Tibial nerve (tissue), 4 donors: ENCODE measurements around the gene KLHDC3. TPM values are rescaled to one million over a fixed set of nuclear protein-coding genes. Genes with fewer than 3 reads are reported as not detected.

Experiments
- DNase-seq, 2 donors: peaks; one replicate each; pipeline ENCODE4 v3.0.0-alpha.2; 2019; ENCODE audit warnings: low spot score in 2 of 2
- H3K27ac ChIP-seq, 4 donors: fragments of 200-600 bp; sonication (generic) in 3 of 4; one replicate each; pipeline ENCODE4 v1.5.1; 2017 to 2019; ENCODE audit warnings: mild to moderate bottlenecking in 1 of 4
- H3K27me3 ChIP-seq, 2 donors: fragments of 200-600 bp; sonication (generic) in 1 of 2; one replicate each; pipeline versions ENCODE4 v1.5.1 to v1.6.0; 2017 to 2019
- H3K36me3 ChIP-seq, 3 donors: fragments of 200-600 bp; sonication (generic); one replicate each; pipeline ENCODE4 v1.5.1; 2018 to 2019
- H3K4me1 ChIP-seq, 4 donors: fragments of 200-600 bp; sonication (generic) in 3 of 4; one replicate each; pipeline ENCODE4 v1.5.1; 2017 to 2019
- H3K4me3 ChIP-seq, 4 donors: fragments of 200-600 bp; sonication (generic) in 3 of 4; one replicate each; pipeline ENCODE4 v1.5.1; 2017 to 2019; ENCODE audit warnings: mild to moderate bottlenecking in 1 of 4, moderate library complexity in 1 of 4
- H3K9me3 ChIP-seq, 4 donors: fragments of 200-600 bp; sonication (generic) in 3 of 4; one replicate each; pipeline ENCODE4 v1.5.1; 2017 to 2019
- CTCF ChIP-seq, 5 experiments: fragments of 200-600 bp in 3 of 5; fragments of 450-650 bp in 2 of 5; sonication (generic) in 3 of 5; IDR thresholded peaks; one replicate each; pipeline ENCODE4 v1.5.1; 2016 to 2019; ENCODE audit warnings: antibody characterized with exemption in 5 of 5, mild to moderate bottlenecking in 3 of 5, moderate library complexity in 2 of 5
- EP300 ChIP-seq, 2 donors: sonication (generic); formaldehyde crosslinking; IDR thresholded peaks; one replicate each; pipeline ENCODE4 v1.6.1; 2017; ENCODE audit warnings: antibody characterized with exemption in 2 of 2, mild to moderate bottlenecking in 1 of 2
- POLR2A ChIP-seq, 2 donors: fragments of 450-650 bp; IDR thresholded peaks; one replicate each; pipeline ENCODE4 v1.6.1; 2017; ENCODE audit warnings: antibody characterized with exemption in 2 of 2, mild to moderate bottlenecking in 2 of 2, moderate library complexity in 2 of 2
- WGBS, 2 donors: methylation state at CpG; one replicate each; pipeline ENCODE4 v1.1.5; 2018; 5-methylcytosine and 5-hydroxymethylcytosine counted together
- total RNA-seq, 4 donors: library from RNA; depleted of rRNA; stranded (reverse); fragments of >200 nt; gene quantifications; one replicate each; pipeline ENCODE4 v1.1.0, GENCODE V29; 2016

Gene KLHDC3
- total RNA-seq, 4 donors from 2014 or later = 74.1 to 98.3 (median 86.5) TPM

GRCh38 chr6:43062818-43063217, 48.8 kb downstream of the KLHDC3 start:
- Histone ChIP-seq H3K27me3 (no peaks in the 10 kb centered on the region), H3K27ac (no peak overlapping the region), H3K36me3 (peaks cover 3 to 61% (median 6%) of the 10 kb centered on the region in 3 donors), H3K4me1 (peaks cover 0 to 29% (median 24%) of the 10 kb centered on the region in 4 donors), H3K4me3 (no peak overlapping the region), H3K9me3 (no peaks in the 10 kb centered on the region)
- no peak for DNase-seq
- WGBS, 2 donors = 92 to 94% methylated on average over 12 of the region's 12 CpGs
- TF ChIP-seq POLR2A (IDR thresholded peaks at IDR 0.05) (no peak), EP300 (IDR thresholded peaks at IDR 0.05) (no peak), CTCF (IDR thresholded peaks at IDR 0.05) (no peak)

- no peak for DNase-seq
- 60 to 61% methylated on average over 6 of the region's 6 CpGs for WGBS, 2 donors
Measured at GRCh38 chr6:43070028-43070632, 56.1 kb downstream of the KLHDC3 start.

More at GRCh38 chr6:43070028-43070632, 56.1 kb downstream of the KLHDC3 start:
- Histone ChIP-seq H3K4me1 (peaks cover 0 to under 1% (median 0%) of the 10 kb centered on the region in 4 donors), H3K4me3 (no peak overlapping the region), H3K9me3 (no peaks in the 10 kb centered on the region), H3K27me3 (peaks cover 0 to 2% of the 10 kb centered on the region in 2 donors), H3K27ac (no peak overlapping the region), H3K36me3 (peaks cover 3 to 93% (median 6%) of the 10 kb centered on the region in 3 donors)
- TF ChIP-seq POLR2A (IDR thresholded peaks at IDR 0.05) = no peak
- TF ChIP-seq CTCF (IDR thresholded peaks at IDR 0.05) = peak in 2 of 5 experiments; percentile 25 to 26

Other genes starting within 250 kb of the KLHDC3 start
- 10 to 100 TPM; 17.1 to 25.1 (median 23.2) TPM for gene BICRAL, start 232.2 kb upstream of the KLHDC3 start, total RNA-seq
- 10 to 100 TPM; 59.0 to 89.2 (median 83.7) TPM for gene RPL7L1, start 134.6 kb upstream of the KLHDC3 start, total RNA-seq
- gene PTCRA, start 98.2 kb upstream of the KLHDC3 start, total RNA-seq = not detected
- gene CNPY3, start 84.8 kb upstream of the KLHDC3 start, total RNA-seq = 10 to 100 TPM; 42.6 to 50.3 (median 47.1) TPM
- gene GNMT, start 53.5 kb upstream of the KLHDC3 start, total RNA-seq = 1 to 10 TPM in 3 of 4 donors, not detected in 1; 2.0 to 3.1 (median 2.1) TPM
- 10 to 100 TPM; 20.3 to 32.8 (median 27.3) TPM for gene PEX6, start 35.1 kb upstream of the KLHDC3 start, total RNA-seq
- gene PPP2R5D, start 29.7 kb upstream of the KLHDC3 start, total RNA-seq = 10 to 100 TPM; 25.8 to 54.6 (median 48.3) TPM
- gene MEA1, start 303 bp upstream of the KLHDC3 start, total RNA-seq = 10 to 100 TPM; 41.8 to 91.6 (median 67.4) TPM
- 10 to 100 TPM; 39.1 to 96.3 (median 52.8) TPM for gene RRP36, start 7.4 kb downstream of the KLHDC3 start, total RNA-seq
- gene CUL7, start 39.6 kb downstream of the KLHDC3 start, total RNA-seq = 10 to 100 TPM; 16.3 to 21.0 (median 17.9) TPM
- 10 to 100 TPM in 2 of 4 donors, 1 to 10 TPM in 2; 8.4 to 17.3 (median 11.6) TPM for gene MRPL2, start 45.2 kb downstream of the KLHDC3 start, total RNA-seq
- gene KLC4, start 45.4 kb downstream of the KLHDC3 start, total RNA-seq = 10 to 100 TPM; 21.6 to 32.9 (median 23.8) TPM
- gene PTK7, start 62.1 kb downstream of the KLHDC3 start, total RNA-seq = 1 to 10 TPM; 1.5 to 5.5 (median 3.9) TPM
- gene SRF, start 157.0 kb downstream of the KLHDC3 start, total RNA-seq = 10 to 100 TPM; 28.4 to 49.8 (median 35.3) TPM
- gene CUL9, start 167.9 kb downstream of the KLHDC3 start, total RNA-seq = 10 to 100 TPM; 47.9 to 76.2 (median 49.3) TPM
- gene DNPH1, start 215.2 kb downstream of the KLHDC3 start, total RNA-seq = 100 to 1,000 TPM in 2 of 4 donors, 10 to 100 TPM in 2; 61.8 to 114 (median 101) TPM
- gene TTBK1, start 229.2 kb downstream of the KLHDC3 start, total RNA-seq = not detected